ENCODE measurements around the gene LRRC53. TPM values are rescaled to one million over a fixed set of nuclear protein-coding genes. Genes with fewer than 3 reads are reported as not detected.

Gene LRRC53
- polyA plus RNA-seq, 2 of the 4 experiments (the other 2 are of a cell fraction) = not detected

- Histone ChIP-seq H3K4me3 (no peak overlapping the region), H3K27ac (no peak overlapping the region), H3K4me1 (no peaks in the 10 kb centered on the region), H3K9me3 (no peaks in the 10 kb centered on the region), H3K4me2 (no peak overlapping the region)
- no peak for ATAC-seq
- ChIA-PET POLR2A (no interaction called here), CTCF (no interaction called here)
- DNase-seq (ENCODE audit: low read depth in 1 of 2, low spot score in 1 of 2) = no peak
- TF ChIP-seq CHD4 (IDR thresholded peaks at IDR 0.05; ENCODE audit: borderline replicate concordance) = no peak
- no peak for TF ChIP-seq CTCF (IDR thresholded peaks at IDR 0.05)
- TF ChIP-seq EHF (CRISPR knock-in tag; IDR thresholded peaks at IDR 0.05) = no peak
- TF ChIP-seq MAZ (IDR thresholded peaks at IDR 0.05; ENCODE audit: borderline replicate concordance, low read depth, low read length) = no peak
- no peak for TF ChIP-seq HEYL (CRISPR knock-in tag; IDR thresholded peaks at IDR 0.05)
- TF ChIP-seq HOXB5 (CRISPR knock-in tag; IDR thresholded peaks at IDR 0.05) = no peak
- TF ChIP-seq CBX8 (IDR thresholded peaks at IDR 0.05) = no peak
- TF ChIP-seq NPAS2 (CRISPR knock-in tag; IDR thresholded peaks at IDR 0.05; ENCODE audit: borderline replicate concordance) = no peak
- TF ChIP-seq, protein P1, sequence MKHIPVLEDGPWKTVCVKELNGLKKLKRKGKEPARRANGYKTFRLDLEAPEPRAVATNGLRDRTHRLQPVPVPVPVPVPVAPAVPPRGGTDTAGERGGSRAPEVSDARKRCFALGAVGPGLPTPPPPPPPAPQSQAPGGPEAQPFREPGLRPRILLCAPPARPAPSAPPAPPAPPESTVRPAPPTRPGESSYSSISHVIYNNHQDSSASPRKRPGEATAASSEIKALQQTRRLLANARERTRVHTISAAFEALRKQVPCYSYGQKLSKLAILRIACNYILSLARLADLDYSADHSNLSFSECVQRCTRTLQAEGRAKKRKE (CRISPR knock-in tag; IDR thresholded peaks at IDR 0.05; ENCODE audit: low read depth) = no peak
- TF ChIP-seq HOXB13 (CRISPR knock-in tag; IDR thresholded peaks at IDR 0.05; ENCODE audit: low read depth) = no peak
- TF ChIP-seq FOXS1 (CRISPR knock-in tag; IDR thresholded peaks at IDR 0.05) = no peak
- TF ChIP-seq HMGXB4 (CRISPR knock-in tag; IDR thresholded peaks at IDR 0.05; ENCODE audit: borderline replicate concordance) = no peak
- 50% methylated on average over 4 of the region's 4 CpGs for WGBS (ENCODE audit: missing lambda C conversion rate)
- FAIRE-seq = no peak
These were observed 82.0 kb downstream of the LRRC53 start for GRCh38 chr1:74430342-74430934.

GRCh38 chr1:74429580-74429979 lies 82.8 kb downstream of the LRRC53 start:
- Histone ChIP-seq H3K4me1 (no peaks in the 10 kb centered on the region), H3K9me3 (no peaks in the 10 kb centered on the region), H3K27ac (no peak overlapping the region), H3K4me2 (no peak overlapping the region), H3K4me3 (no peak overlapping the region)
- ChIA-PET POLR2A (no interaction called here), CTCF (no interaction called here)
- 27% methylated on average over 3 of the region's 3 CpGs for WGBS (ENCODE audit: missing lambda C conversion rate)
- no peak for TF ChIP-seq POLR2AphosphoS2 (conservative IDR thresholded peaks at IDR 0.05; ENCODE audit: low read length)
- no peak for TF ChIP-seq KDM5A (IDR thresholded peaks at IDR 0.05)
- TF ChIP-seq ZNF302 (CRISPR knock-in tag; IDR thresholded peaks at IDR 0.05) = no peak
- no peak for TF ChIP-seq CHD2 (IDR thresholded peaks at IDR 0.05; ENCODE audit: low read length, partially characterized antibody)
- no peak for TF ChIP-seq NR3C1 (IDR thresholded peaks at IDR 0.05)
- no peak for TF ChIP-seq MAX (IDR thresholded peaks at IDR 0.05)
- no peak for TF ChIP-seq HES2 (IDR thresholded peaks at IDR 0.05)
- no peak for TF ChIP-seq EHMT2 (IDR thresholded peaks at IDR 0.05; ENCODE audit: low read depth)
- no peak for ATAC-seq
- no peak for DNase-seq (ENCODE audit: low read depth in 1 of 2, low spot score in 1 of 2)
- FAIRE-seq = no peak
